Ectodermal cell (in vitro differentiated cells): ENCODE results near the gene HSDL1.

Experiments used
- H3K27ac ChIP-seq: 2 replicates; pipeline ENCODE4 v1.7.0; 2013; ENCODE audit warnings: mild to moderate bottlenecking, low read depth, low read length; ENCODE audit not compliant: insufficient read depth, poor library complexity, severe bottlenecking
- H3K27me3 ChIP-seq: 2 replicates; pipeline ENCODE4 v1.7.0; 2013; ENCODE audit warnings: mild to moderate bottlenecking, low read length; ENCODE audit not compliant: insufficient read depth, control insufficient read depth, poor library complexity, severe bottlenecking
- H3K36me3 ChIP-seq: one replicate; pipeline ENCODE4 v1.7.0; 2013; ENCODE audit warnings: low read length; ENCODE audit not compliant: control insufficient read depth, insufficient read depth
- H3K4me1 ChIP-seq: one replicate; pipeline ENCODE4 v1.7.0; 2013; ENCODE audit warnings: low read length; ENCODE audit not compliant: control insufficient read depth, insufficient read depth
- H3K4me3 ChIP-seq: 2 replicates; pipeline ENCODE4 v1.7.0; 2013; ENCODE audit warnings: low read depth, low read length, control low read depth; ENCODE audit not compliant: insufficient read depth
- H3K9me3 ChIP-seq: 2 replicates; pipeline ENCODE4 v1.7.0; 2013; ENCODE audit warnings: mild to moderate bottlenecking, low read length, moderate library complexity; ENCODE audit not compliant: control insufficient read depth
- WGBS, 2 experiments: methylation state at CpG; one replicate each; pipeline ENCODE4 v1.1.7; 2013; ENCODE audit warnings: missing lambda C conversion rate in 2 of 2; 5-methylcytosine and 5-hydroxymethylcytosine counted together

The HSDL1 gene

DNA sequence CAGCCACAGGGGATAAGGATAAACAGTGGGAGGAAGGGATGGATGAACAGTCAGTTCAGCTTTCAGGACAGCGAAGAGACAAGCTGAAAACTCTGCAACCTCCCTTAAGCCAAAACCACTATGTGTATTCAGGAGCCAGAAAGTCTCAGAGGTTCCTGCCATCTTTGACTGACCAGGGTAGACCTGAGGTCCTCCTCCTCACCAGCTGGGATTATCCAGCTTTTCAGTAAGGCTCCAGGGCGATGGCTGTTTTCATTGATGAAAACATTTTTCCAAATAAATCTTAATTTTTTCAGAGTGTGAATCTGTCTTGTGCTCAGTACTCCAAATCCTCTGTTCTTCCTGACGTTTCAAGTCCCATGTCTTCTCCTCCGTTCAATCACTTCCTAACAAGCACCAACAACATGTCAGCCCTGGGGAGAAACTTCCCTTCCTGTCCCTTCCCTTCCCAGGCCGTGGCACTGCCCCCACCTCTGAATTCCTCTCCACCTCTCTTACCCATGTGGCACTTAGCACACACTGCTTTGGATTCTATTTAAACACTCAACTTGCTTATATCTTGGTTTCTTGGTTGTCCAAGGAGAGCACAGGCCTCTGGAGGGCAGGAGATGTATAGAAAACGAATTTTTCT lies 5.2 kb downstream of the HSDL1 start:
- Histone ChIP-seq H3K4me1 (peaks cover 35% of the 10 kb centered on the region), H3K36me3 (no peaks in the 10 kb centered on the region), H3K9me3 (no peaks in the 10 kb centered on the region), H3K27ac (peak overlapping the region; percentile 47), H3K27me3 (no peaks in the 10 kb centered on the region), H3K4me3 (no peak overlapping the region)
- WGBS, 2 experiments, result 89 to 92% methylated on average over 6 of the region's 6 CpGs

- 47 to 50% methylated on average over 14 of the region's 14 CpGs for whole genome bisulfite sequencing, 2 experiments
- Histone ChIP-seq H3K9me3 (no peaks in the 10 kb centered on the region), H3K27ac (peak overlapping the region; percentile 47), H3K36me3 (no peaks in the 10 kb centered on the region), H3K4me3 (no peak overlapping the region), H3K4me1 (peaks cover 35% of the 10 kb centered on the region), H3K27me3 (no peaks in the 10 kb centered on the region)
Observed at GRCh38 chr16:84138824-84139627, 6.0 kb downstream of the HSDL1 start.

GRCh38 chr16:84138500-84138823 lies 6.5 kb downstream of the HSDL1 start:
- no peaks in the 10 kb centered on the region for H3K27me3 ChIP-seq
- H3K27ac ChIP-seq, result no peak overlapping the region
- H3K4me3 ChIP-seq, result no peak overlapping the region
- H3K9me3 ChIP-seq, result no peaks in the 10 kb centered on the region
- H3K36me3 ChIP-seq, result no peaks in the 10 kb centered on the region
- WGBS, 2 experiments, result 7 to 24% methylated on average over 1 of the region's 2 CpGs
- H3K4me1 ChIP-seq, result peaks cover 35% of the 10 kb centered on the region

- Histone ChIP-seq H3K9me3 (no peaks in the 10 kb centered on the region), H3K4me1 (peaks cover 35% of the 10 kb centered on the region), H3K27me3 (no peaks in the 10 kb centered on the region), H3K4me3 (no peak overlapping the region), H3K27ac (no peak overlapping the region), H3K36me3 (no peaks in the 10 kb centered on the region)
- WGBS, 2 experiments, result 88 to 94% methylated on average over 7 of the region's 7 CpGs
Observed at GRCh38 chr16:84137769-84138357, 7.1 kb downstream of the HSDL1 start.

- 81 to 84% methylated on average over 8 of the region's 8 CpGs for WGBS, 2 experiments
- H3K27ac ChIP-seq, result no peak overlapping the region
- H3K4me3 ChIP-seq, result no peak overlapping the region
- no peaks in the 10 kb centered on the region for H3K9me3 ChIP-seq
- peaks cover 39% of the 10 kb centered on the region for H3K4me1 ChIP-seq
- H3K36me3 ChIP-seq, result no peaks in the 10 kb centered on the region
- H3K27me3 ChIP-seq, result no peaks in the 10 kb centered on the region
Observed at GRCh38 chr16:84137287-84137686, 7.7 kb downstream of the HSDL1 start.

DNA sequence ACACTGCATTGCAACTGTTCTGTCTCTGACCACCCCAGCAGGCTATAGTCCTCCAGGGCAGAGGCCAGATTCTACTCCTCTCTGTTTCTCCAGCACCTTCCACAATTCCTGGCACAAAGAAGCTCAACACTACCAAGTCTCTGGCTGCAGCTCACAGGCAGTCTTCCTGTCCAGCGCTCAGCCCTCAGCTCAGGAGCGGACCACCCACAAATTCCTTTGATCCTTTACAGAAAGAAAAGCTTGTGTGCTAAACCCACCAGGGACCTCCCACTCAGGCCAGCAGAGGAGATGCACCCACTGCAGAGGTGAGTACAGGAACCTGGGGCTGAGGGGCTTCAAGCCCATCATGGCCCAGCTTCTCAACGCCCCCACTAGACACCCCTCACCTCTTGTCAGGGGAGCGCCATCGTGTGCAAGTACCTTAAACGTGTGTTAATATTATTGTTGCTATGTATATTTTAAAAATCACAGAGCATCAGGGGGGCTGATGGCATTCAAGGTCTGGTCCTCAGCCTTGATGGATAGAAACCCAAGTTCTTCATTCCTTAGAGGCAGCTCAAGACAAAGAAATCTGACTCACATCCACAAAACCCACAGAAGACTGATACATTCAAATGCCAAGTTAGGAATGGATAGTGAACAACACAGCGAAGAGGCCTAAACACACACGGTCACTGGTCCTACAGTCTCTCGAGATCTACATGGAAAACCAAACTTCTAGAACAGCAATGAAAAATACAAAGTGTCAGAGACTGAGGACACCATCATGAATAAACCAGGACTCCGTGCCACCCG lies 8.4 kb downstream of the HSDL1 start:
- no peaks in the 10 kb centered on the region for H3K27me3 ChIP-seq
- H3K27ac ChIP-seq, result no peak overlapping the region
- H3K4me3 ChIP-seq, result no peak overlapping the region
- 90 to 91% methylated on average over 8 to 11 of the region's 11 CpGs for WGBS, 2 experiments
- no peaks in the 10 kb centered on the region for H3K9me3 ChIP-seq
- no peaks in the 10 kb centered on the region for H3K36me3 ChIP-seq
- H3K4me1 ChIP-seq, result peaks cover 40% of the 10 kb centered on the region

- Histone ChIP-seq H3K36me3 (peaks cover 24% of the 10 kb centered on the region), H3K27ac (no peak overlapping the region), H3K27me3 (no peaks in the 10 kb centered on the region), H3K9me3 (no peaks in the 10 kb centered on the region), H3K4me1 (peaks cover 25% of the 10 kb centered on the region), H3K4me3 (no peak overlapping the region)
- whole genome bisulfite sequencing, 2 experiments, result 90 to 96% methylated on average over 6 of the region's 7 CpGs
Observed at GRCh38 chr16:84132527-84133285, 12.3 kb downstream of the HSDL1 start.

- WGBS, 2 experiments, result 91 to 96% methylated on average over 5 of the region's 5 CpGs
- H3K4me1 ChIP-seq, result peaks cover 11% of the 10 kb centered on the region
- no peaks in the 10 kb centered on the region for H3K27me3 ChIP-seq
- H3K27ac ChIP-seq, result no peak overlapping the region
- peaks cover 24% of the 10 kb centered on the region for H3K36me3 ChIP-seq
- no peaks in the 10 kb centered on the region for H3K9me3 ChIP-seq
- no peak overlapping the region for H3K4me3 ChIP-seq
Observed at GRCh38 chr16:84131117-84131516, 13.9 kb downstream of the HSDL1 start.

- Histone ChIP-seq H3K36me3 (peaks cover 32% of the 10 kb centered on the region), H3K4me3 (no peak overlapping the region), H3K27ac (no peak overlapping the region), H3K9me3 (no peaks in the 10 kb centered on the region), H3K4me1 (no peaks in the 10 kb centered on the region), H3K27me3 (no peaks in the 10 kb centered on the region)
- WGBS, 2 experiments, result 97 to 98% methylated on average over 7 of the region's 7 CpGs
Observed at GRCh38 chr16:84124257-84125073, 20.5 kb downstream of the HSDL1 start.
